Caco-2 (cell line): ENCODE data around the gene MYO6. TPM values are rescaled to one million over a fixed set of nuclear protein-coding genes. Genes with fewer than 3 reads are reported as not detected.

Source experiments
- BruUV-seq: library from RNA; stranded (reverse); fragments of 400-500 nt; replicated peaks from 2 replicates; lab custom pipeline; 2021; lab: Mats Ljungman, UMichigan
- CTCF ChIA-PET: fragments of 300-600 bp; sonication (Branson Sonifier 250); formaldehyde crosslinking; loops from one replicate; lab custom pipeline; 2022; ENCODE audit warnings: antibody characterized with exemption; lab: Charles Lee
- POLR2A ChIA-PET: fragments of 300-600 bp; sonication (Branson Sonifier 250); formaldehyde crosslinking; loops from one replicate; lab custom pipeline; 2022; ENCODE audit warnings: antibody characterized with exemption; lab: Charles Lee
- DNase-seq, 2 experiments: peaks; one replicate each; pipeline versions ENCODE4 v3.0.0 to v3.0.0-alpha.2; 2020 to 2022
- H3K27me3 ChIP-seq: replicated peaks from 2 replicates; pipeline ENCODE4 v1.6.0; 2011; ENCODE audit warnings: low read length; ENCODE audit not compliant: control insufficient read depth, insufficient read depth
- H3K36me3 ChIP-seq: 2 replicates; pipeline ENCODE4 v1.5.1; 2011; ENCODE audit warnings: low read length; ENCODE audit not compliant: control insufficient read depth, insufficient read depth
- H3K4me1 ChIP-seq: fragments of 250-450 bp; sonication (Bioruptor Pico); 2 replicates; pipeline ENCODE4 v1.5.1; 2020; ENCODE audit warnings: mild to moderate bottlenecking
- H3K4me3 ChIP-seq: 2 replicates; pipeline ENCODE4 v1.5.1; 2011; ENCODE audit warnings: low read depth, mild to moderate bottlenecking, control low read depth, low read length
- H3K9me3 ChIP-seq: fragments of 250-450 bp; sonication (Bioruptor Pico); 2 replicates; pipeline ENCODE4 v1.5.1; 2020; ENCODE audit warnings: mild to moderate bottlenecking, moderate library complexity
- H3K27ac Mint-ChIP-seq: one replicate; pipeline ENCODE4 v1.8.0; 2022; ENCODE audit warnings: mixed read lengths; ENCODE audit not compliant: unreplicated experiment
- H3K27me3 Mint-ChIP-seq: one replicate; pipeline ENCODE4 v1.8.0; 2022; ENCODE audit warnings: mixed read lengths; ENCODE audit not compliant: insufficient read depth, unreplicated experiment
- H3K36me3 Mint-ChIP-seq: one replicate; pipeline ENCODE4 v1.8.0; 2022; ENCODE audit warnings: mild to moderate bottlenecking, mixed read lengths; ENCODE audit not compliant: insufficient read depth, unreplicated experiment
- H3K4me1 Mint-ChIP-seq: one replicate; pipeline ENCODE4 v1.8.0; 2022; ENCODE audit warnings: low read depth, mixed read lengths; ENCODE audit not compliant: unreplicated experiment
- H3K4me3 Mint-ChIP-seq: one replicate; pipeline ENCODE4 v1.8.0; 2022; ENCODE audit warnings: mild to moderate bottlenecking, moderate library complexity, mixed read lengths; ENCODE audit not compliant: unreplicated experiment
- H3K9me3 Mint-ChIP-seq: one replicate; pipeline ENCODE4 v1.8.0; 2022; ENCODE audit warnings: mixed read lengths; ENCODE audit not compliant: unreplicated experiment
- intact Hi-C: fragments of 100-400 bp; cut with micrococcal nuclease; formaldehyde crosslinking; loops from one replicate; pipeline ENCODE4 v1.10.0; 2022; ENCODE audit not compliant: unreplicated experiment
- total RNA-seq: library from RNA; stranded (reverse); gene quantifications from 2 replicates; pipeline ENCODE4 v1.2.3, GENCODE V29; 2022
- TF ChIP-seq, protein P1 (sequence below), 2 experiments: fragments of 200-600 bp in 1 of 2; IDR thresholded peaks; 1 replicate in 1 of 2; 2 replicates in 1 of 2; pipeline versions ENCODE4 v1.5.1 to v1.8.0; 2011 to 2022; ENCODE audit warnings: antibody characterized with exemption in 1 of 2, control low read depth in 1 of 2, inconsistent platforms in 1 of 2, low read depth in 1 of 2, low read length in 1 of 2, mild to moderate bottlenecking in 1 of 2, moderate library complexity in 1 of 2; ENCODE audit not compliant: insufficient read depth in 1 of 2, severe bottlenecking in 1 of 2, unreplicated experiment in 1 of 2

The MYO6 gene
- total RNA-seq, 1 experiment from 2014 or later = 43.0 TPM

DNA sequence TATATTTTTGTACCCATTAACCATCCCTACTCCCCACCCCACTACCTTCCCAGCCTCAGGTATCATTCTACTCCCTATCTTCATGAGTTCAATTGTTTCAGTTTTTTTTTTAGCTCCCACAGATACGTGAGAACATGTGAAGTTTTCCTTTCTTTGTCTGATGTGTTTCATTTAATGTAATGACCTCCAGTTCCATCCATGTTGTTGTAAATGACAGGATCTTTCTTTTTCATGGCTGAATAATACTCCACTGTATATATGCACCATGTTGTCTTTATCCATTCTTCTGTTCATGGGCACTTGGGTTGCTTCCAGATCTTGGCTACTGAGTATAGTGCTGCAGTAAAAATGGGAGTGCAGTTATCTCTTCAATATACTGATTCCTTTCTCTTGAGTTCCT, 63.5 kb downstream of the MYO6 start:
- ChIA-PET CTCF (no interaction called here), POLR2A (no interaction called here)
- H3K27ac Mint-ChIP-seq = peak overlapping the region; percentile 50
- Histone ChIP-seq H3K9me3 (no peaks in the 10 kb centered on the region), H3K27me3 (no peaks in the 10 kb centered on the region), H3K4me1 (no peaks in the 10 kb centered on the region), H3K36me3 (no peaks in the 10 kb centered on the region), H3K4me3 (no peak overlapping the region)
- H3K4me3 Mint-ChIP-seq = no peak overlapping the region
- H3K27me3 Mint-ChIP-seq = no peaks in the 10 kb centered on the region
- H3K4me1 Mint-ChIP-seq = peaks cover 16% of the 10 kb centered on the region
- DNase-seq = no peak
- BruUV-seq = no TSS peak
- peaks cover 16% of the 10 kb centered on the region for H3K9me3 Mint-ChIP-seq
- TF ChIP-seq, protein P1, sequence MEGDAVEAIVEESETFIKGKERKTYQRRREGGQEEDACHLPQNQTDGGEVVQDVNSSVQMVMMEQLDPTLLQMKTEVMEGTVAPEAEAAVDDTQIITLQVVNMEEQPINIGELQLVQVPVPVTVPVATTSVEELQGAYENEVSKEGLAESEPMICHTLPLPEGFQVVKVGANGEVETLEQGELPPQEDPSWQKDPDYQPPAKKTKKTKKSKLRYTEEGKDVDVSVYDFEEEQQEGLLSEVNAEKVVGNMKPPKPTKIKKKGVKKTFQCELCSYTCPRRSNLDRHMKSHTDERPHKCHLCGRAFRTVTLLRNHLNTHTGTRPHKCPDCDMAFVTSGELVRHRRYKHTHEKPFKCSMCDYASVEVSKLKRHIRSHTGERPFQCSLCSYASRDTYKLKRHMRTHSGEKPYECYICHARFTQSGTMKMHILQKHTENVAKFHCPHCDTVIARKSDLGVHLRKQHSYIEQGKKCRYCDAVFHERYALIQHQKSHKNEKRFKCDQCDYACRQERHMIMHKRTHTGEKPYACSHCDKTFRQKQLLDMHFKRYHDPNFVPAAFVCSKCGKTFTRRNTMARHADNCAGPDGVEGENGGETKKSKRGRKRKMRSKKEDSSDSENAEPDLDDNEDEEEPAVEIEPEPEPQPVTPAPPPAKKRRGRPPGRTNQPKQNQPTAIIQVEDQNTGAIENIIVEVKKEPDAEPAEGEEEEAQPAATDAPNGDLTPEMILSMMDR (IDR thresholded peaks at IDR 0.05; ENCODE audit: insufficient read depth in 1 of 2, low read depth in 1 of 2, low read length in 1 of 2, severe bottlenecking in 1 of 2, unreplicated experiment in 1 of 2) = no peak
- intact Hi-C loops = no loop called here
- peaks cover 12% of the 10 kb centered on the region for H3K36me3 Mint-ChIP-seq

DNA sequence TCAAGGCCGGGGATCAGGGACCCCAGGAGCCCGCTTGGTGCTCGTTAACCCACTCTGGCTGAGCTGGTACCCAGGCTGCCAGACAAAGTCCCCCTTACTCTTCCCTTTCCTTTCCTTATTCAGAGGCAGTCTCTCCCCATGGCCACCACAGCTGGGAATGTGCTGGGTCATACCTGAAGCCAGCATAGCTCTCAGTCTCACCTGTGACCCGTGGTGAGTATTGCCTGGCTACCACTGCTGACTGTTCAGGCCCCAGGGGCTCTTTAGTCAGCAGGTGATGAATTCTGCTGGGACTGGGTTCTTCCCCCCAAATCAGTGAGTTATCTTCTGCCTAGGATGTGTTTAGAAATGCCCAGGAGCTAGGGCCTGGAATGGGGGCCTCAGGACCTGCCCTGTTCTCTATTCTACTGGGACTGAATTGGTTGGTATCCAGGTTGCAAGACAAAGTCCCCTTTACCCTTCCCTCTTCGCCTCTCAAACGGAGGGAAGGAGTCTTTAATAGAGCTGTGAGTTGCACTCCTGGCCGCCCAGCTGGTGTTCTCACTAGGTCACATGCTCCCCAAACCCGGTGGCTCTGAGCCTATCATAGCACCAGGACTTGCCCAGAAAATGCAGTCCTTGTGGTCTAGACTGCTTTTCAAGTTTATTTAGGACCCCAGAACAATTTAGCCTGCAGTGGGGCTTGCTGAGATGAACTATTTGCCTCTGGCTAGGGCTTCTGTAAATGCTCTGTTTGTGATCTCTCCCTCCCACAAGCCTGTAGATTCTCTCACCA, 64.6 kb downstream of the MYO6 start:
- no TSS peak for BruUV-seq
- no peak overlapping the region for H3K4me3 ChIP-seq
- H3K9me3 ChIP-seq = no peaks in the 10 kb centered on the region
- no peaks in the 10 kb centered on the region for H3K36me3 ChIP-seq
- TF ChIP-seq, protein P1 (IDR thresholded peaks at IDR 0.05; ENCODE audit: insufficient read depth in 1 of 2, low read depth in 1 of 2, low read length in 1 of 2, severe bottlenecking in 1 of 2, unreplicated experiment in 1 of 2) = no peak
- POLR2A ChIA-PET = no interaction called here
- intact Hi-C loops = no loop called here
- no peaks in the 10 kb centered on the region for H3K27me3 ChIP-seq
- no peak overlapping the region for H3K4me3 Mint-ChIP-seq
- peaks cover 12% of the 10 kb centered on the region for H3K36me3 Mint-ChIP-seq
- no peaks in the 10 kb centered on the region for H3K27me3 Mint-ChIP-seq
- no peaks in the 10 kb centered on the region for H3K4me1 ChIP-seq
- H3K9me3 Mint-ChIP-seq = peaks cover 5% of the 10 kb centered on the region
- peak in 1 of 2 experiments; percentile 44 for DNase-seq
- CTCF ChIA-PET = no interaction called here
- H3K4me1 Mint-ChIP-seq = peaks cover 8% of the 10 kb centered on the region
- H3K27ac Mint-ChIP-seq = no peak overlapping the region

DNA sequence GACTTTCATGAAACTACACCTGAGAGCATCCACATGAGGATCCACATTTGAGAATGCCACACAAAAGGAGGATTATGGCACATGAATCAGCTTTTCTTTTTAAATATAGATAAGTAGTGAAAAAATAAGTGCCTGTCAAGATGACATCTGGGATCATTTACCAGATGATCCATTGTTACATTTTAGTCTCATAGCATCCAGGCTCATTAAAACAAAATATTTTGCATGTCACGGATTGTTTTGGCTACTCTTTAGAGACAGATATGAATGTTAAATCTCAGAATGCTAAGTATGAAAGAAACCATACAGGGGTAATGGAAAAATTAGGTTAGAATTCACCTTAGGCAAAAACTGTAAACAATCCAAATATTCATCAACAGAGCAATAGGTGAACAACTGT, 66.7 kb downstream of the MYO6 start:
- TF ChIP-seq, protein P1 (IDR thresholded peaks at IDR 0.05; ENCODE audit: insufficient read depth in 1 of 2, low read depth in 1 of 2, low read length in 1 of 2, severe bottlenecking in 1 of 2, unreplicated experiment in 1 of 2) = no peak
- CTCF ChIA-PET = no interaction called here

More for the DNA sequence above, 66.7 kb downstream of the MYO6 start:
- Mint-ChIP-seq H3K4me3 (no peak overlapping the region), H3K9me3 (no peaks in the 10 kb centered on the region), H3K36me3 (peaks cover 6% of the 10 kb centered on the region), H3K27ac (no peak overlapping the region), H3K27me3 (no peaks in the 10 kb centered on the region), H3K4me1 (no peaks in the 10 kb centered on the region)
- no peaks in the 10 kb centered on the region for H3K36me3 ChIP-seq
- DNase-seq = no peak
- H3K4me3 ChIP-seq = no peak overlapping the region
- no peaks in the 10 kb centered on the region for H3K27me3 ChIP-seq
- no peaks in the 10 kb centered on the region for H3K4me1 ChIP-seq
- no TSS peak for BruUV-seq
- intact Hi-C loops = no loop called here
- POLR2A ChIA-PET = no interaction called here
- H3K9me3 ChIP-seq = no peaks in the 10 kb centered on the region
